IPS-18c (cell line): ENCODE measurements around the gene RNF157.

Experiments used
- H3K4me3 ChIP-seq: 2 replicates; pipeline ENCODE4 v1.7.0; 2013; ENCODE audit warnings: low read depth, mild to moderate bottlenecking, low read length, moderate library complexity; ENCODE audit not compliant: insufficient read depth
- H3K9me3 ChIP-seq: one replicate; pipeline ENCODE4 v1.6.1; 2013; ENCODE audit warnings: mild to moderate bottlenecking, low read length, moderate library complexity; ENCODE audit not compliant: control insufficient read depth, insufficient read depth

Gene RNF157

GRCh38 chr17:76142585-76143041 is 97.7 kb downstream of the RNF157 start:
- H3K9me3 ChIP-seq: no peaks in the 10 kb centered on the region
- H3K4me3 ChIP-seq: peak overlapping the region; percentile 70; the same call in 1 of the 2 replicates

- Histone ChIP-seq H3K9me3 (no peaks in the 10 kb centered on the region), H3K4me3 (peak overlapping the region; percentile 70)
Observed at GRCh38 chr17:76142039-76142584, 98.2 kb downstream of the RNF157 start.

- no peaks in the 10 kb centered on the region for H3K9me3 ChIP-seq
Observed at GRCh38 chr17:76141212-76142038, 98.9 kb downstream of the RNF157 start, which contains the start of gene FOXJ1. Gene FOXJ1 (minus strand): TSS chr17:76141245. CDS start chr17:76140395, 850 bp downstream.

GRCh38 chr17:76140661-76141211 is 99.6 kb downstream of the RNF157 start:
- Histone ChIP-seq H3K4me3 (peak overlapping the region; percentile 70), H3K9me3 (no peaks in the 10 kb centered on the region)

More at GRCh38 chr17:76141212-76142038, 98.9 kb downstream of the RNF157 start, which contains the start of gene FOXJ1:
- peak within 1 kb of the TSS; percentile 70 for H3K4me3 ChIP-seq

GRCh38 chr17:76139801-76140660 is 100.3 kb downstream of the RNF157 start:
- Histone ChIP-seq H3K9me3 (no peaks in the 10 kb centered on the region), H3K4me3 (peak overlapping the region; percentile 70)

GRCh38 chr17:76138896-76139752 is 101.2 kb downstream of the RNF157 start:
- Histone ChIP-seq H3K4me3 (peak overlapping the region; percentile 70), H3K9me3 (no peaks in the 10 kb centered on the region)

- Histone ChIP-seq H3K9me3 (no peaks in the 10 kb centered on the region), H3K4me3 (peak overlapping the region; percentile 28)
Observed at GRCh38 chr17:76138234-76138895, 101.9 kb downstream of the RNF157 start.

GRCh38 chr17:76137351-76138233 is 102.7 kb downstream of the RNF157 start:
- Histone ChIP-seq H3K9me3 (no peaks in the 10 kb centered on the region), H3K4me3 (peak overlapping the region; percentile 28)

GRCh38 chr17:76137001-76137350 is 103.3 kb downstream of the RNF157 start:
- Histone ChIP-seq H3K9me3 (no peaks in the 10 kb centered on the region), H3K4me3 (no peak overlapping the region)

GRCh38 chr17:76136276-76137000 is 103.9 kb downstream of the RNF157 start:
- H3K4me3 ChIP-seq: no peak overlapping the region
- H3K9me3 ChIP-seq: no peaks in the 10 kb centered on the region

GRCh38 chr17:76135810-76136188 is 104.5 kb downstream of the RNF157 start:
- Histone ChIP-seq H3K4me3 (peak overlapping the region; percentile 24), H3K9me3 (no peaks in the 10 kb centered on the region)

- H3K9me3 ChIP-seq: no peaks in the 10 kb centered on the region
- H3K4me3 ChIP-seq: peak overlapping the region; percentile 43; the same call in 1 of the 2 replicates
Observed at GRCh38 chr17:76134911-76135809, 105.1 kb downstream of the RNF157 start.

- Histone ChIP-seq H3K9me3 (no peaks in the 10 kb centered on the region), H3K4me3 (peak overlapping the region; percentile 36; the same call in 1 of the 2 replicates)
Observed at GRCh38 chr17:76132574-76133338, 107.5 kb downstream of the RNF157 start.
